Left ventricle myocardium inferior (tissue), 1 donor: Measurements from ENCODE around the gene STIMATE. TPM values are rescaled to one million over a fixed set of nuclear protein-coding genes. Genes with fewer than 3 reads are reported as not detected.
A peak's percentile ranks its signal among the peaks of the same experiment; 100 is the strongest.

Experiments
- DNase-seq: peaks from one replicate; pipeline ENCODE4 v3.0.0-alpha.2; 2020
- H3K27ac ChIP-seq: fragments of 200-600 bp; replicated peaks from 2 replicates; pipeline ENCODE4 v1.8.0; 2021
- H3K27me3 ChIP-seq: fragments of 200-600 bp; 2 replicates; pipeline ENCODE4 v1.8.0; 2021; ENCODE audit warnings: low read depth
- H3K36me3 ChIP-seq: fragments of 200-600 bp; 2 replicates; pipeline ENCODE4 v1.8.0; 2021
- H3K4me1 ChIP-seq: fragments of 200-600 bp; 2 replicates; pipeline ENCODE4 v1.8.0; 2021
- H3K4me3 ChIP-seq: fragments of 200-600 bp; 2 replicates; pipeline ENCODE4 v1.8.0; 2021; ENCODE audit warnings: mild to moderate bottlenecking, moderate library complexity
- H3K9me3 ChIP-seq: fragments of 200-600 bp; replicated peaks from 2 replicates; pipeline ENCODE4 v1.8.0; 2021
- intact Hi-C: fragments of 100-400 bp; cut with micrococcal nuclease; formaldehyde crosslinking; loops from one replicate; pipeline ENCODE4 v1.11.0; 2022
- total RNA-seq: library from RNA; stranded (reverse); fragmentation: NEBNext Ultra II Directional; extraction: Animal tissue kit (Norgen Biotek cat#: 25700); gene quantifications from one replicate; pipeline ENCODE4 v1.2.1, GENCODE V29; 2021
- TF ChIP-seq, protein P1 (sequence below): fragments of 200-600 bp; IDR thresholded peaks from 2 replicates; pipeline ENCODE4 v1.8.0; 2021; ENCODE audit warnings: antibody characterized with exemption, mild to moderate bottlenecking, borderline replicate concordance
- donor health status: DM: no; HTN: yes; CAD: no; lungs with severe emphysema.

Gene STIMATE
- total RNA-seq, 1 donor from 2014 or later: 6.3 TPM

DNA sequence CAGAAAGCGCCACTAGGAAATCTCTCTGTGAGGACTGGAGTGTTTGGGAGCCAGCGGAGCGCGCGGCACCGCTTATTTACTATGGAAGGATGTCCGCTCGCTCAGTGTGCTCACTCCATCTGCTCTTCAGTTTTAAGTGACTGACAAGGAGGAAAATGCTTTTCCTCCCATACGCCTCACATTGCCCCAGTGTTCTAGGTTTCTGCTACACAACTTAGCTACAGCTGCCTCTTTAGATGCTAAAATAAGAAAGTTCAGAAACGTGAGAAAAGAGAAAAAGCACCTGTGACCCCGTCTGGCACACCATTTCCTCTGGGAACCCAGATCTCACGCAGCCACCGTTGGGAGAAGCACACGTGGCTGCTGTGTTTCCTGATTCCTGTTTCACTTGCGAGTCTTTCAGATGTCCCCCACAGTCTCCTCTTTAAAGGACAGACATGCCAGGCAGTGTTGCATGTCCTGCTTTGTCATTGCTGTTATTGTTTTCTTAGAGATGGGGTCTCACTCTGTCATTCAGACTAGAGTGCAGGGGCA lies 50.8 kb downstream of the STIMATE start:
- H3K9me3 ChIP-seq: no peaks in the 10 kb centered on the region
- intact Hi-C loops: no loop called here
- peaks cover 48% of the 10 kb centered on the region for H3K4me1 ChIP-seq
- H3K27me3 ChIP-seq: no peaks in the 10 kb centered on the region
- peaks cover 50% of the 10 kb centered on the region for H3K36me3 ChIP-seq
- peak overlapping the region; percentile 12 for H3K4me3 ChIP-seq
- H3K27ac ChIP-seq: peak overlapping the region; percentile 86
- DNase-seq: no peak
- TF ChIP-seq, protein P1, sequence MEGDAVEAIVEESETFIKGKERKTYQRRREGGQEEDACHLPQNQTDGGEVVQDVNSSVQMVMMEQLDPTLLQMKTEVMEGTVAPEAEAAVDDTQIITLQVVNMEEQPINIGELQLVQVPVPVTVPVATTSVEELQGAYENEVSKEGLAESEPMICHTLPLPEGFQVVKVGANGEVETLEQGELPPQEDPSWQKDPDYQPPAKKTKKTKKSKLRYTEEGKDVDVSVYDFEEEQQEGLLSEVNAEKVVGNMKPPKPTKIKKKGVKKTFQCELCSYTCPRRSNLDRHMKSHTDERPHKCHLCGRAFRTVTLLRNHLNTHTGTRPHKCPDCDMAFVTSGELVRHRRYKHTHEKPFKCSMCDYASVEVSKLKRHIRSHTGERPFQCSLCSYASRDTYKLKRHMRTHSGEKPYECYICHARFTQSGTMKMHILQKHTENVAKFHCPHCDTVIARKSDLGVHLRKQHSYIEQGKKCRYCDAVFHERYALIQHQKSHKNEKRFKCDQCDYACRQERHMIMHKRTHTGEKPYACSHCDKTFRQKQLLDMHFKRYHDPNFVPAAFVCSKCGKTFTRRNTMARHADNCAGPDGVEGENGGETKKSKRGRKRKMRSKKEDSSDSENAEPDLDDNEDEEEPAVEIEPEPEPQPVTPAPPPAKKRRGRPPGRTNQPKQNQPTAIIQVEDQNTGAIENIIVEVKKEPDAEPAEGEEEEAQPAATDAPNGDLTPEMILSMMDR: no peak

DNA sequence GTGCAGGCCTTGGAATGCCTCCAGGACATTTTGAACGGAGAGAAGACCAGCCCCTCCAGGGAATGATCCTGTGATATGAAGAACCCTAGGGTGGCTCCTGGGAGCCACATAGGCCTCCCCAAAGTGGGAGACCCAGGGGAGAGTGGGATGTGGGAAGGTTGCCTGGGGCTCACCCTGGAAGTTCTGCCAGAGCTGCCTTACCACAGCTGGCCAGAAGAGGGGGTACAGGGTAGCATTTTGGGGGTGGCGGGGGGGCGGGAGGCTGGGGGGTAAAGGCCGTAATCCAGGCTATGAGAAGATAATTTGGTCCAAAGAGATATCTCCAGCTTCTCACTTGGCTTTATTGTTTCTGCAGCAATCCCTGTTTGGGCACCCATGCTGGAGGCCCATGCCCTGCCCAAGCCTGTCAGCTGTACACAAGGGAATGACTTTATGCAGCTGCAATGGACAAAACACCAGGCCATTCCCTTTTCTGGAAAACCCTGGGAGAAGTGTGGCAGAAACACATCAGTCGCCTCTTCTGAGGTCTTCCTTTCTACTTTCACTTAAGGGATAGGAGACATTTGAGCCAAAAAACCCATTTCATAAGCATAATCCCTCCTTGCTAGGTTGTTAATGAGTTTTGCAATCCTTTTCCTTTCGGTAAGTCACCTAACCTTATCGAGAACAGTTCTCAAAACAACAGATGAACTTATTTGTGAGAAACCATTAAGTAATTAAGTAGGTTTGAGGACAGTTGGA lies 51.5 kb downstream of the STIMATE start:
- Histone ChIP-seq H3K4me1 (peaks cover 54% of the 10 kb centered on the region), H3K9me3 (no peaks in the 10 kb centered on the region), H3K4me3 (peak overlapping the region; percentile 12), H3K27ac (peak overlapping the region; percentile 86), H3K36me3 (peaks cover 50% of the 10 kb centered on the region), H3K27me3 (no peaks in the 10 kb centered on the region)
- intact Hi-C loops: no loop called here
- DNase-seq: no peak
- TF ChIP-seq, protein P1: peak; percentile 59

DNA sequence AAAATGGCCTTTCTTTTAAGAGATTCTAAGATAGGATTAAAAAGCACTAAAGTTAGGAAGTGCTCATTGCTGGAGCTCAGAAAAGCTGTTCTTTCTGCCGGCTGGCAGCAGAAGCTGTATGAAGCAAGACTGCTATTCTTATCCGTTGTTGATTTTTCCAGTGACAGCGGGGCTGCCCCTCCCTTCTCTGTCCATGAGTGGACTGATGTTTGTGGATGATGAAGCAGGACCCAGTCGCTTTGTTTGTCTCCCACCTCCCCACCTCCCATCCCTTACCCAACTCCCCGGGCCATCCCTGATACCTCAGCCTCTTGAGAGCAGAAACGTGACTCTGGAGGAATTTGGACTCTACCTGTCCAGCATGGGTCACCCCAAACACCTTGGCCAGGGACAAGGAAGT lies 52.2 kb downstream of the STIMATE start:
- TF ChIP-seq, protein P1: no peak
- peak; percentile 50 for DNase-seq
- Histone ChIP-seq H3K4me3 (peak overlapping the region; percentile 12), H3K27ac (peak overlapping the region; percentile 86), H3K4me1 (peaks cover 56% of the 10 kb centered on the region), H3K9me3 (no peaks in the 10 kb centered on the region), H3K27me3 (no peaks in the 10 kb centered on the region), H3K36me3 (peaks cover 48% of the 10 kb centered on the region)
- intact Hi-C loops: no loop called here

DNA sequence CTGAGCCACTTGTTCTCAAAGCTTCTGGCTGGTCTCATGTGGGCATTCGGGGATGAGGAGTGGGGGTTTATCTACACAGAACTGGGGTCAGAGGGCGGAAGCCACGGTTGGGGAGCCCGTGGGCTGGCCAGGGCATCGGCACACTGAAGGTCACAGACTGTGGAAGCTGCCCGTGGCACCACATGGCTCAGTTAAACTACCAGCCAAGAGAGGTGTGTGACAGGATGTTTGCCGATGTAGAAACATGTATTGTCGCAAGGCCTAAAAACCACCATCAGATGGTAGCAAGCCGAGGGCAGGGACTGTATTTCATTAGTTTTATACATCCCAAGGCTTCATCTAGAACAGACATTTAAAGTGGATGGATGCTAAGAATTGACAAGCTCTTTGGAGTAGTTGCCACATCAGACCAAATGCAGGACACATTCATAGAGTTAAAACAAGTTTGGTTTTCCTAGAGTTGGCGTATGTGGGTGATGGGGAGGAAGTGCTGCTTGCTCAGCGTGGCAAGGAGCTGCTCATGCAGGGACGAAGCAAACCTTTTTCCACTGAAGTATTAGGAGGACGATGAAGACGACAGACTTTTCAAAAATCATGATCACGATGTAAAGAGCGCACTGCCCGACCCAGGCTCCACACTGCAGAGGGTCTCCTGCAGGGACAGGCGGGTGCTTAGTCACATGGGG lies 52.9 kb downstream of the STIMATE start:
- DNase-seq: no peak
- no peaks in the 10 kb centered on the region for H3K27me3 ChIP-seq
- no peaks in the 10 kb centered on the region for H3K9me3 ChIP-seq
- H3K4me1 ChIP-seq: peaks cover 56% of the 10 kb centered on the region
- H3K27ac ChIP-seq: peak overlapping the region; percentile 86
- H3K36me3 ChIP-seq: peaks cover 42% of the 10 kb centered on the region
- TF ChIP-seq, protein P1: no peak
- peak overlapping the region; percentile 12 for H3K4me3 ChIP-seq
- intact Hi-C loops: no loop called here

DNA sequence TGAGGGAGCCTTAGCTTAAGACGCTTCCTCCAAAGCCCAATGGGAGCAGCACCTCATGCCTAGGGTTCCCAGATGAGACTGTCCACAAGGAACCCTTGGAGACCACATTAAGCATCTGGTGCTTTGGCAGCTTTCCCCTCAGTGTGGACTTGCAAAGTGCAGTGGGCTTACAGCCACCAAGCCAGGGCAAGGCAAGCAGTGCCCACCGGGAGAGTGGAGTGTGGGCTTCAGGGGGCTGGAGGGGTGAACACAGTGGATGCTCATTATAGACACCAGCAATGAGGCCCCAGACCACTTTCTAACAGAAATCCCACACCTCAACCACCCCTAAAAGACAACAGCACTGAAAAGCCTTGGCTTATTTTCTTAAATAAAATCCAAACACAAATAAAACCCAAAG lies 53.5 kb downstream of the STIMATE start:
- DNase-seq: no peak
- intact Hi-C loops: no loop called here
- Histone ChIP-seq H3K36me3 (peaks cover 38% of the 10 kb centered on the region), H3K4me1 (peaks cover 56% of the 10 kb centered on the region), H3K9me3 (no peaks in the 10 kb centered on the region), H3K4me3 (no peak overlapping the region), H3K27me3 (no peaks in the 10 kb centered on the region), H3K27ac (peak overlapping the region; percentile 86)
- TF ChIP-seq, protein P1: no peak
